GM18868 (cell line): Measurements from ENCODE around the gene SLC24A5.

ENCODE experiments used
- ATAC-seq: cut with Tn5 transposase; IDR thresholded peaks from one replicate; pipeline ENCODE4 v1.9.1; 2021; ENCODE audit warnings: mild to moderate bottlenecking, moderate library complexity; ENCODE audit not compliant: unreplicated experiment

SLC24A5 gene

DNA sequence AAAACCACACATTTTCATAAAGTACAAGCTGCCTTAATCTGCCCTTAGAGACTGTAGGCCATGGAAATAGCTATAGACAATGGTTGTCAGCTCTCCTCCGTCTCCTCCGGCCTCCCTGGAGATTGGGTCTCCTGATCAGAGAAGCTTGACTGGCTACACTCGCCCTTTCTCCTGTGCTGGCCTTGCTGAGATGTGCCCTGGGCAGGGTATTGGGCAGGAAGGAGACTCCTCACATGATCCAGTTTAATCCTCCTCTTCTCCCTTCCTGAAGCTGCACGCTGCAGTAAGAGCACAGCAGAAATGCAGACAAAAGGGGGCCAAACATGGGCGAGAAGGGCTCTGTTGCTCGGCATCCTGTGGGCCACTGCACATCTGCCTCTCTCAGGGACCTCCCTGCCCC lies at the start of gene SLC24A5:
TSS of gene SLC24A5 (plus strand) at position 246 of the 400 bp plus-strand sequence. CDS start at position 301, 55 bp downstream.
- ATAC-seq: no peak

DNA sequence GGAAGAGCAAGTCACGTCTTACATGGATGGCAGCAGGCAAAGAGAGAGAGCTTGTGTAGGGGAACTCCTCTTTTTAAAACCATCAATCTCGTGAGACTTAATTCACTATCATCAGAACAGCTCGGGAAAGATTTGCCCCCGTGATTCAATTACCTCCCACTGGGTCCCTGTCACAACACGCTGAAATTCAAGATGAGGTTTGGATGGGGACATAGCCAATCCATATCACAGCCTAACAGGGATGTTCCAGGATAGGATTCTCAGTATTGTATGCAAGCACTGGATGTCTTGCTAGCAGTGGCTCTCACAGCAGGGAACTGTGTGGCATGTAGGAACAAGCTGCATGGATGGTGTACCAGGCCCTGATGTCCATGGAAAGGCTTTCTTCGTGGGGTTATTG lies 47.8 kb upstream of the SLC24A5 start:
- no peak for ATAC-seq

- ATAC-seq: no peak
Measured at GRCh38 chr15:48073881-48074280, 46.9 kb upstream of the SLC24A5 start.

GRCh38 chr15:48076454-48076853 lies 44.3 kb upstream of the SLC24A5 start:
- no peak for ATAC-seq

GRCh38 chr15:48077616-48078184 lies 43.1 kb upstream of the SLC24A5 start:
- ATAC-seq: no peak

DNA sequence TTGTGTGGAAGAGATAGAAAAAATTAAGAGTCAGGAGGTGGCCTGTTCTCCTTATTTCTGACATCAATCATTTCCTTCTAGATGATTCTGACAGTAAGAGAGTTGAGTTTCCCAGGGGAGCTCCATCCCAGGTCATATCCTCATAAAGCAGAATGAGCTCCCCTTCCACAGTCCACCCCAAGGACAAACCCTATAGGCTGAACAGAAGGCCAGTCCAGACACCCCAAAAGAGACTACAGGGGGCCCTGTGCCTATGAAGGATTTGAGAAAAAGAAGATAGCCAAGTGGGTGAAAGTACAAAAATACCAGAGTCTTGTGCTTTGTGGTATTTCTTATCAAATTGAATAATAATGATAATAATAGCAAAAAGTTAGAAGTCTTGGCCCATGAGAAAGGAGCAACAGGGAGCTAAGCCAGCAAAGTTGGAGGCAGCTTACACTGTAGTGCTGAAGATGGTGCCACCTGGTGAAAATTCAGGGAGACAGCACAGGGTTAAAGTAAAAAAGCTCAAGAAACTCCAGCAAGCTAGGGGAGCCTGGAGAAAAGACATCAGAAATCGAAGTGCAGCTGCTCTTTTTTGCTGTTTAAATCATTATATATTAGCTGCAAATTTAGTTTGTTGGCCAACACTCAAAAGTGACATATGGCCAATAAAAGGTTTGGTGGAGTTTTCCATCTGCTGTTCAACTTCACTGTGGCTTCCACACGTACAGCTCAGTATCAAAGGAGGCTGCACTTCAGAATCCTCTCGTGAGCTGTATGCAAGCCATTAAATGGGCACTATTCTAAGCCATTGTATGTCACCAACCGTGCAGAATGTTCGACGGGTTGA lies 35.8 kb upstream of the SLC24A5 start:
- ATAC-seq: peak; percentile 74

DNA sequence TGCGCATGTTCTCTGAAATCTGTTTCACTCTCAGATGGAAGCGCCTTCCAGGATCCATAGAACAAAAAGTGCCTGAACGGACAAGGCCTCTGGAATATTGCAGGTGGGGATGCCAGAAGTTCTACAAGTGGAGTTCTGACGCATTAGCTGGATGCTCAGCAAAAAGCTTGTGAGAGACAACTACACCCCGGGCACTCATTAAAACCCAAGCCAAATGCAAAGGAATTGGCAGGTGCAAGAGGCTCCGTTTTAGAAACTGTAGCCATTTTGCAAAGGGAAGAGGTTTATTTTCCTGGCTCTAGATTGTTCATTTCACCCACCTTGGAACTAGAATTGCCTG lies 35.2 kb upstream of the SLC24A5 start:
- no peak for ATAC-seq

DNA sequence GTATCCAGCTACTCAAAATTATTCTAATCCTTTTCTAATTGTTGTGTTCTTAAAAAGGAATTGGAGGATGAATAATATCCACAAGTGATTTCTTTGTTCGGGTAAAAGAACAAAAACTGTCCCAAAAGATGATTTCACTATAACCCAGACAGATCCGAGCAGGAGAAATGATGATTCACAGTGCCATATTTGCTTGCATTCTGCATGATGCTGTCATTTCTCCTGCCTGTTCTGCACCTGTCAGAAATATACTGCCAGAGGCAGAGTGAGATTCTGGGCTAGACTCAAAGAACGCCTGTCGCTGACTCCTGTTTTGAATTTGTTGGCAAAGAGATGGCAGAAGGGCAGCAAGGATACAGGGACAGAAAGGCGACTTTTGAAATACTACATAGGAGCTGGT lies 34.7 kb upstream of the SLC24A5 start:
- ATAC-seq: no peak

DNA sequence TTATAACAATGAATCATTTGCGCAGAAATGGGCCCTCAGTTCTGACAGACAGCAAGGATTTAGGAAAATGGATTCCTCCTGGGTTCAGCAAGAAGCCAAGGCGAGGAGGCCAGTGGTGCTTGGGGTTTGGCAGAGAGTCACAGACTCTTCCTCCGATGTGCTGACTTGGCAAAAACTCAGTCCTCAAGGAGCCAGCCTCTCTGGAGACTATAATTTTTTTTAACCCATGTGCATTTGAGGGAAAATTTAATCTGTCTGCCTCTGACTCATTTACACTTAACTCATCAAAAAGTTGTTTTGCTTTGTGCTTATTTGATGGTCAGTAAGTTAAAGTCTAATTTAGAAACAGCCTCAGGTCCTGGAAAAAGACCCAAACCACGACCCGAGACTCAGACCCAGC lies 34.2 kb upstream of the SLC24A5 start:
- ATAC-seq: no peak

GRCh38 chr15:48087844-48088243 lies 32.9 kb upstream of the SLC24A5 start:
- ATAC-seq: no peak

DNA sequence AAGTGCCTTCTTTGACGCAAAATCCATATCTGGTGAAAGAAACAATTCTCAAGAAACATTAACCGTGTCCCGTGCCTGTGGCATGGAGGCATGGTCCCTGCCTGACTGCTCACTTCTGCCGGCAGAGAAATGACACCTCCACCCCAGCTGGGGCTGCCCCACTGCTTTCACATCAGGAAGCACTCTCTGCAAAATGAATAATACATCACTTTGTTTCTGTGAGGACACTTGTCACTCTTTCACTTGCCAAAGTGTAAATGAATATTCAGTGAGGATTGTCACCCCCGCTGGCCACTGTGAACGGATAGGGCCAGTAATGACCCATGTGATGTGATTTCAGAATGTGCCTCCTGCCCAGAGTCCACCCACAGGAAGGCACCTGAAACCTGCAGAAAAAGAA lies 31.1 kb upstream of the SLC24A5 start:
- ATAC-seq: peak; percentile 72

DNA sequence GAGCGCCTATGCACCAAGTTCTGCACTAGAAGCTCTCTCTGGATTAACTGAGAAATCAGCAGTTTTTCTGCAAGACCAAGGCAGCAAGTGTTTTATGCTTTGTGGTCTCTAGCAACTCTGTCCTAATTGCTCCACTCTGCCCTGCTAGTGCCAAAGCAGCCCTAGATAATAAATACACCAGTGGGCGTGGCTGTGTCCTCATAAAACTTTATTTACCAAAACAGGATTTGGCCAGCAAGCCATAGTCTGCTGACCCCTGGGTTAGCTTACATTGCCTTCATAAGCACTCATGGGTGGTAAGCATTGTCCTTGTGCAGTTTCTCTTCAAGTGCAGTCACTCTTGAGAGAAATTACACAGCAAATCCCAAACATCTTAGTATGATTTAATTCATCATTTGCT lies 30.7 kb upstream of the SLC24A5 start:
- ATAC-seq: no peak

GRCh38 chr15:48090666-48091065 lies 30.1 kb upstream of the SLC24A5 start:
- no peak for ATAC-seq

- no peak for ATAC-seq
Measured at GRCh38 chr15:48091522-48091921, 29.3 kb upstream of the SLC24A5 start.

DNA sequence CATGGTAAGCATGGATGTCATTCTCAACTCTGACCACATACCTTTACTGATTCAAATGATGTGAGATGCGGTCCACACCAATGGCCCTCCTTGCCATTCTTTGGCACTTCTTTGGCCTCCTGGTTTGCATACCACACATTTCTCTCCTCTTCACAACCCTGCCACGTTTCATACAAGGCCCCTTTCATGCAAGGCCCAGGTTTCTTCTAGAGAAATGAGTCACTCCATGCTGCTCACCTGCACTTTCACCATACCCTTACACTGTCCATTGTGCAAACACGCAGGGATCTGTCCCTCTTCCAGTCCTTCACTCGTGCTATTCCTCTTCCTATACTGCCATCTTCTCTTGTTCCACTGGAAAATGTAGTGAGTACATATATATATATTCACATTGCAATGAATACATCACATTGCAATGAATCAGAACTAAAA lies 24.4 kb upstream of the SLC24A5 start:
- peak; percentile 93 for ATAC-seq

- peak; percentile 60 for ATAC-seq
Measured at GRCh38 chr15:48096813-48097212, 24.0 kb upstream of the SLC24A5 start.

GRCh38 chr15:48097264-48097663 lies 23.5 kb upstream of the SLC24A5 start:
- no peak for ATAC-seq

GRCh38 chr15:48101376-48101961 lies 19.3 kb upstream of the SLC24A5 start:
- ATAC-seq: no peak

GRCh38 chr15:48102167-48102566 lies 18.6 kb upstream of the SLC24A5 start:
- ATAC-seq: no peak

DNA sequence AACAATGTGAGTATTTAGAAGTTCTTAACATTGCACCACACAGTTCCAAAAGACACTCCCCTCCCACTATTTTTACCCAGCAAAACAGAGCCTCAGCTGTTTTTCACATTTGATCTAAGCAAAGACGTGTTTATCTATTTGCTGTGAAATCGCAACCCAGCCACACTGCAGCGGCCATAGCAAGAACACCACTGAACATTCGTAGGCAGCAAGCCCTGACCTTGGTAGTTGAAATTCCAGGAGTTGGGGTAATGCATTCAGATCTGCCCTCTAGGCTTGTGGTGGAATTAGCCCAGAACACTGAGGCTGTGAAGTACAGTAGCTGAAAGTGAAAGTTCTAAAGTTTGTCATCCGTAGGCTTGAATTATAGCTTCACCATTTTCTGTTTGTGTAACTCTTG lies 17.1 kb upstream of the SLC24A5 start:
- ATAC-seq: peak; percentile 68

DNA sequence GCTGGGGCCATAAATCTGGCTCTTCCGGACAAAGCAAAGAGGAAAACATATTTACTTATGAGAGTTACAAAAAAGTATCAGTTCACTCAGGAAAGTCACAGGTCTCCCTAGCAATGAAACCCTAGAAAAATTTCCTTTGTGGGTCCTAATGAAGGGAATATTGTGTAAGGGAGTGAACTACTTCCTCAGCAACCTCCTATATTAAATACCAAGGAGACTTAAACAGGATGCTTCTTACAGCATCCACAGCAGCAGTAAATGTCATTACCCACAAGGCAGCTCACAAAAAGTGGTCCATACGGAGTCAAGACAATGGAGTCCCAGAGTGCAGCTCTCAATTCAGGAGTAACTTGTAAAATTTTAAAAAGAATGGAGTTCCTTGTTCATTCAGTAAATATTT lies 14.9 kb upstream of the SLC24A5 start:
- no peak for ATAC-seq

DNA sequence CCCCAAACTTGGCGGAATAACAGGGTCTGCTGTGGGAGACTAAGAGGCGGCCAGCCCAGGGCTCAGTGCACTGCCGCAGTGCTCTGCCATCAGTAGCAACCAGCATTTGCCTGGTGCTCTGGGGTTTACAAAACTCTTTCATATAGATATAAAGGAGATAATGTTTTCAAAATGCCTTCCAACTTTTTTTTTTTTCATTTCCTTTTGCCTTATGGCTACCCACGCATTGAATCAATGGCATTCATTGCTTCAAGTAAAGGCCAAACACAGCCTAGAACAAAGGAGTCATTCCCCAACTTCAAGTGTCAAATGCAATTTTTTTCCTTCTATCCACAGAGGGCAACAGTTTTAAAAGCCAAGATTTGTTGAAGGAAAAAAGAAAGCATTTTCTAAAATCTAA lies 11.6 kb upstream of the SLC24A5 start:
- no peak for ATAC-seq
